GM18526 (cell line): ENCODE results near the gene C1QTNF6.

Source experiments
- POLR2A ChIP-seq: IDR thresholded peaks from 3 replicates; pipeline ENCODE4 v1.6.1; 2011; ENCODE audit not compliant: insufficient read length; ENCODE audit errors: extremely low read depth

The C1QTNF6 gene

GRCh38 chr22:37179622-37180420, 8.2 kb downstream of the C1QTNF6 start:
- no peak for TF ChIP-seq POLR2A

GRCh38 chr22:37179126-37179470, 8.9 kb downstream of the C1QTNF6 start:
- no peak for TF ChIP-seq POLR2A

GRCh38 chr22:37178350-37179125, 9.5 kb downstream of the C1QTNF6 start:
- no peak for TF ChIP-seq POLR2A

- no peak for TF ChIP-seq POLR2A
Observed at GRCh38 chr22:37177755-37178154, 10.3 kb downstream of the C1QTNF6 start.

- TF ChIP-seq POLR2A = no peak
Observed at GRCh38 chr22:37177221-37177620, 10.8 kb downstream of the C1QTNF6 start.

GRCh38 chr22:37176464-37177061, 11.5 kb downstream of the C1QTNF6 start:
- TF ChIP-seq POLR2A = no peak

- no peak for TF ChIP-seq POLR2A
Observed at GRCh38 chr22:37175414-37176281, 12.4 kb downstream of the C1QTNF6 start.

GRCh38 chr22:37174964-37175363, 13.1 kb downstream of the C1QTNF6 start:
- no peak for TF ChIP-seq POLR2A

- TF ChIP-seq POLR2A = no peak
Observed at GRCh38 chr22:37173709-37174108, 14.3 kb downstream of the C1QTNF6 start.

- no peak for TF ChIP-seq POLR2A
Observed at GRCh38 chr22:37172266-37173245, 15.5 kb downstream of the C1QTNF6 start.

- TF ChIP-seq POLR2A = no peak
Observed at GRCh38 chr22:37171662-37172061, 16.4 kb downstream of the C1QTNF6 start.

GRCh38 chr22:37169947-37170688, 17.9 kb downstream of the C1QTNF6 start:
- no peak for TF ChIP-seq POLR2A

- TF ChIP-seq POLR2A = no peak
Observed at GRCh38 chr22:37169406-37169805, 18.6 kb downstream of the C1QTNF6 start.
